GM23248 (cell line): ENCODE measurements around the gene JMJD6. TPM values are rescaled to one million over a fixed set of nuclear protein-coding genes. Genes with fewer than 3 reads are reported as not detected.

Experiments
- DNase-seq: peaks from one replicate; pipeline ENCODE4 v3.0.0-alpha.2; 2015
- H2AFZ ChIP-seq: fragments of 200-600 bp; sonication (generic); 2 replicates; pipeline ENCODE4 v1.6.1; 2016; ENCODE audit warnings: antibody characterized with exemption
- H3F3A ChIP-seq: fragments of 200-600 bp; sonication (generic); 2 replicates; pipeline ENCODE4 v1.6.1; 2016; ENCODE audit warnings: mild to moderate bottlenecking, antibody characterized with exemption, mixed run types; ENCODE audit not compliant: insufficient read depth
- H3K27ac ChIP-seq: fragments of 200-600 bp; sonication (generic); 2 replicates; pipeline ENCODE4 v1.5.1; 2016; ENCODE audit warnings: mild to moderate bottlenecking
- H3K27me3 ChIP-seq: fragments of 200-600 bp; sonication (generic); replicated peaks from 2 replicates; pipeline ENCODE4 v1.6.1; 2016; ENCODE audit warnings: mild to moderate bottlenecking; ENCODE audit not compliant: insufficient read depth
- H3K36me3 ChIP-seq: fragments of 200-600 bp; sonication (generic); 2 replicates; pipeline ENCODE4 v1.6.1; 2016; ENCODE audit warnings: low read depth, mild to moderate bottlenecking
- H3K4me1 ChIP-seq: fragments of 200-600 bp; sonication (generic); 2 replicates; pipeline ENCODE4 v1.6.1; 2016; ENCODE audit warnings: mild to moderate bottlenecking; ENCODE audit not compliant: insufficient read depth
- H3K4me2 ChIP-seq: fragments of 200-600 bp; sonication (generic); one replicate; pipeline ENCODE4 v1.6.1; 2016; ENCODE audit warnings: mild to moderate bottlenecking; ENCODE audit not compliant: unreplicated experiment
- H3K4me3 ChIP-seq: fragments of 200-600 bp; sonication (generic); 2 replicates; pipeline ENCODE4 v1.5.1; 2016; ENCODE audit warnings: mild to moderate bottlenecking
- H3K79me2 ChIP-seq: fragments of 200-600 bp; sonication (generic); 2 replicates; pipeline ENCODE4 v1.6.1; 2016; ENCODE audit warnings: mild to moderate bottlenecking; ENCODE audit not compliant: insufficient read depth
- H3K9ac ChIP-seq: fragments of 200-600 bp; sonication (generic); 2 replicates; pipeline ENCODE4 v1.6.1; 2016; ENCODE audit warnings: mild to moderate bottlenecking
- H3K9me2 ChIP-seq: fragments of 200-600 bp; sonication (generic); 2 replicates; pipeline ENCODE4 v1.6.1; 2016; ENCODE audit warnings: mixed run types, mild to moderate bottlenecking, moderate library complexity; ENCODE audit not compliant: insufficient read depth
- H3K9me3 ChIP-seq: fragments of 200-600 bp; sonication (generic); one replicate; pipeline ENCODE4 v1.6.1; 2017; ENCODE audit warnings: low read depth
- H4K20me1 ChIP-seq: fragments of 200-600 bp; sonication (generic); 2 replicates; pipeline ENCODE4 v1.6.0; 2016; ENCODE audit not compliant: insufficient read depth
- EZH2 ChIP-seq: fragments of 200-600 bp; sonication (generic); IDR thresholded peaks from 2 replicates; pipeline ENCODE4 v1.6.1; 2018; ENCODE audit warnings: antibody characterized with exemption, mild to moderate bottlenecking; ENCODE audit not compliant: insufficient read depth, poor library complexity, severe bottlenecking
- EZH2phosphoT487 ChIP-seq: fragments of 200-600 bp; sonication (generic); IDR thresholded peaks from 2 replicates; pipeline ENCODE4 v1.6.1; 2018; ENCODE audit warnings: antibody characterized with exemption, moderate library complexity, mild to moderate bottlenecking, low read depth; ENCODE audit not compliant: insufficient read depth
- WGBS, 2 experiments: methylation state at CpG; one replicate each; pipeline ENCODE4 v1.1.6; 2015 to 2017; ENCODE audit warnings: low lambda C conversion rate in 2 of 2, low coverage in 1 of 2; ENCODE audit errors: missing lambda C conversion rate in 2 of 2; 5-methylcytosine and 5-hydroxymethylcytosine counted together
- in situ Hi-C: fragments of 300-500 bp; cut with MboI; formaldehyde crosslinking; loops from 2 replicates; pipeline ENCODE4 v1.15.0; 2020
- microRNA counts: library from miRNA; unstranded; fragments of <30 nt; microRNA quantifications from one replicate; lab custom pipeline; 2016
- microRNA-seq: library from miRNA; unstranded; fragments of <30 nt; microRNA quantifications from one replicate; pipeline ENCODE4, GENCODE V29; 2016; ENCODE audit warnings: borderline number of aligned reads
- polyA plus RNA-seq: library from polyadenylated mRNA; unstranded; fragments of >200 nt; fragmentation: Nextera tagmentation; extraction: Ambion mirVana; gene quantifications from 2 replicates; pipeline ENCODE4 v1.2.1, GENCODE V29; 2016
- small RNA-seq: library from RNA; depleted of rRNA; stranded (forward); fragments of <200 nt; gene quantifications from one replicate; pipeline ENCODE3, GENCODE V24; 2014; ENCODE audit warnings: low read depth, low replicate concordance
- total RNA-seq: library from RNA; depleted of rRNA; stranded (reverse); fragments of >200 nt; shearing (Covaris generic); gene quantifications from 2 replicates; pipeline ENCODE4 v1.2.3, GENCODE V29; 2014; rRNA removed

Gene JMJD6
- total and polyA plus RNA-seq, 2 experiments from 2014 or later = 19.0 to 40.0 TPM

GRCh38 chr17:76670718-76671122 lies 55.7 kb downstream of the JMJD6 start:
- TF ChIP-seq EZH2phosphoT487 (no peak), EZH2 (no peak)
- no peaks in the 10 kb centered on the region for H4K20me1 ChIP-seq
- H3K79me2 ChIP-seq = no peaks in the 10 kb centered on the region
- no peaks in the 10 kb centered on the region for H3K27me3 ChIP-seq
- H3K4me3 ChIP-seq = 0 out of 2 replicates have a peak overlapping the region, but pooled peaks have one; percentile 81
- H3K9me3 ChIP-seq = no peaks in the 10 kb centered on the region
- H3F3A ChIP-seq = peaks cover 36% of the 10 kb centered on the region
- no peak overlapping the region for H3K27ac ChIP-seq
- 27 to 29% methylated on average over 9 of the region's 9 CpGs for WGBS, 2 experiments
- peaks cover 3% of the 10 kb centered on the region; the same call in 1 of the 2 replicates for H3K36me3 ChIP-seq
- H3K9me2 ChIP-seq = no peaks in the 10 kb centered on the region
- peak overlapping the region; percentile 88 for H2AFZ ChIP-seq
- H3K4me2 ChIP-seq = no peak overlapping the region
- DNase-seq = no peak
- H3K9ac ChIP-seq = no peak overlapping the region
- H3K4me1 ChIP-seq = peaks cover 30% of the 10 kb centered on the region
- in situ Hi-C loops = no loop called here

- Histone ChIP-seq H3K9me2 (no peaks in the 10 kb centered on the region), H3K4me1 (peaks cover 30% of the 10 kb centered on the region), H3K4me2 (no peak overlapping the region), H3K9me3 (no peaks in the 10 kb centered on the region), H3K27ac (no peak overlapping the region), H3K36me3 (no peaks in the 10 kb centered on the region), H3F3A (peaks cover 30% of the 10 kb centered on the region), H3K27me3 (no peaks in the 10 kb centered on the region), H2AFZ (peak overlapping the region; percentile 88), H3K4me3 (no peak overlapping the region), H3K9ac (no peak overlapping the region), H3K79me2 (no peaks in the 10 kb centered on the region), H4K20me1 (no peaks in the 10 kb centered on the region)
- no peak for DNase-seq
- TF ChIP-seq EZH2phosphoT487 (no peak), EZH2 (no peak)
- WGBS, 2 experiments = 97 to 98% methylated on average over 9 of the region's 9 CpGs
- in situ Hi-C loops = no loop called here
These were observed 56.2 kb downstream of the JMJD6 start for GRCh38 chr17:76670020-76670717.

MicroRNAs encoded within 50 kb of the gene (microRNA counts, 767-probe panel; counts per million panel counts)
- 447 counts per million, percentile 86 among the panel's probes with 10 or more counts for microRNA hsa-miR-636 (lab: Ali Mortazavi, UCI)

Small RNAs within 50 kb of the gene (microRNA-seq; reads per million reads assigned to microRNA genes)
- gene MIR636 = 3.1 reads per million

Small RNAs within 50 kb of the gene (small RNA-seq; reads per million reads assigned to genes)
- not detected for gene AC005837.3
- gene RF02271 = not detected
- not detected for gene RNU6-97P
- gene RNY4P36 = 1.1 reads per million, percentile 45 among the genes with 10 or more reads in this experiment

Other genes starting within 250 kb of the JMJD6 start
- gene RHBDF2, start 225.2 kb downstream of the JMJD6 start, total RNA-seq = 8.9 and 10.0 TPM in 2 replicates
- gene RHBDF2, start 225.2 kb downstream of the JMJD6 start, polyA plus RNA-seq = 12.7 and 12.9 TPM in 2 replicates
- gene CYGB, start 188.9 kb downstream of the JMJD6 start, total RNA-seq = 6.3 and 8.3 TPM in 2 replicates
- 1.1 and 1.6 TPM in 2 replicates for gene CYGB, start 188.9 kb downstream of the JMJD6 start, polyA plus RNA-seq
- gene PRCD, start 186.6 kb downstream of the JMJD6 start, total RNA-seq = 1.5 and 3.4 TPM in 2 replicates
- gene PRCD, start 186.6 kb downstream of the JMJD6 start, polyA plus RNA-seq = 0.43 and 0.93 TPM in 2 replicates
- gene ST6GALNAC2, start 140.7 kb downstream of the JMJD6 start, total RNA-seq = 0.65 and 1.4 TPM in 2 replicates
- 0.96 and 1.0 TPM in 2 replicates for gene ST6GALNAC2, start 140.7 kb downstream of the JMJD6 start, polyA plus RNA-seq
- gene ST6GALNAC1, start 82.8 kb downstream of the JMJD6 start, total RNA-seq = not detected in 2 replicates
- gene ST6GALNAC1, start 82.8 kb downstream of the JMJD6 start, polyA plus RNA-seq = not detected in 2 replicates
- 483 and 625 TPM in 2 replicates for gene MXRA7, start 15.6 kb downstream of the JMJD6 start, total RNA-seq
- gene MXRA7, start 15.6 kb downstream of the JMJD6 start, polyA plus RNA-seq = 46.8 and 48.0 TPM in 2 replicates
- gene METTL23, start 233 bp upstream of the JMJD6 start, total RNA-seq = 22.5 and 35.6 TPM in 2 replicates
- 49.9 and 54.8 TPM in 2 replicates for gene METTL23, start 233 bp upstream of the JMJD6 start, polyA plus RNA-seq
- gene SRSF2, start 10.7 kb upstream of the JMJD6 start, total RNA-seq = 147 and 165 TPM in 2 replicates
- 116 and 123 TPM in 2 replicates for gene SRSF2, start 10.7 kb upstream of the JMJD6 start, polyA plus RNA-seq
- 29.8 and 30.6 TPM in 2 replicates for gene MFSD11, start 11.5 kb upstream of the JMJD6 start, total RNA-seq
- 24.2 TPM in 2 replicates for gene MFSD11, start 11.5 kb upstream of the JMJD6 start, polyA plus RNA-seq
- 0.11 TPM in 1 of 2 replicates, not detected in the other for gene MGAT5B, start 141.8 kb upstream of the JMJD6 start, total RNA-seq
- gene MGAT5B, start 141.8 kb upstream of the JMJD6 start, polyA plus RNA-seq = 0.16 TPM in 1 of 2 replicates, not detected in the other